ENCODE data around the gene BMP10. TPM values are rescaled to one million over a fixed set of nuclear protein-coding genes. Genes with fewer than 3 reads are reported as not detected.
"Not testable (repeated sequence)": the region's sequence is repeated elsewhere in the genome, so short reads cannot be mapped to it uniquely, and the experiment has no call there.

Gene BMP10
- total RNA-seq, 1 donor from 2014 or later = not detected

DNA sequence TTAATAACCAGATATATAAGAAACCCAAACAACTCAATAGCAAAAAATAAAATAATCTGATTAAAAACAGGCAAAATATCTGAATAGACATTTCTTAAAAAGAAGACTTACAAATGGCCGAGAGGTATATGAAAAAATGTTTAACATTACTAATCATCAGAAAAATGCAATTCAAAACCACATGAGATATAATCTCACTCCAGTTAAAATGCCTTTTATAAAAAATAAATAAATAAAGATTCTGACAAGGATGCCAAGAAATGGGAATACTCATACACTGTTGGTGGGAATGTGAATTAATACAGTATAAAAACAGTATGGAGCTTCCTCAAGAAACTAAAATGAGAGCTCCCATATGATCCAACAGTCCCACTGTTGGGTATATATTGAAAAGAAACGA is 33.9 kb upstream of the BMP10 start:
- TF ChIP-seq, protein P1, sequence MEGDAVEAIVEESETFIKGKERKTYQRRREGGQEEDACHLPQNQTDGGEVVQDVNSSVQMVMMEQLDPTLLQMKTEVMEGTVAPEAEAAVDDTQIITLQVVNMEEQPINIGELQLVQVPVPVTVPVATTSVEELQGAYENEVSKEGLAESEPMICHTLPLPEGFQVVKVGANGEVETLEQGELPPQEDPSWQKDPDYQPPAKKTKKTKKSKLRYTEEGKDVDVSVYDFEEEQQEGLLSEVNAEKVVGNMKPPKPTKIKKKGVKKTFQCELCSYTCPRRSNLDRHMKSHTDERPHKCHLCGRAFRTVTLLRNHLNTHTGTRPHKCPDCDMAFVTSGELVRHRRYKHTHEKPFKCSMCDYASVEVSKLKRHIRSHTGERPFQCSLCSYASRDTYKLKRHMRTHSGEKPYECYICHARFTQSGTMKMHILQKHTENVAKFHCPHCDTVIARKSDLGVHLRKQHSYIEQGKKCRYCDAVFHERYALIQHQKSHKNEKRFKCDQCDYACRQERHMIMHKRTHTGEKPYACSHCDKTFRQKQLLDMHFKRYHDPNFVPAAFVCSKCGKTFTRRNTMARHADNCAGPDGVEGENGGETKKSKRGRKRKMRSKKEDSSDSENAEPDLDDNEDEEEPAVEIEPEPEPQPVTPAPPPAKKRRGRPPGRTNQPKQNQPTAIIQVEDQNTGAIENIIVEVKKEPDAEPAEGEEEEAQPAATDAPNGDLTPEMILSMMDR (conservative IDR thresholded peaks at IDR 0.05) = no peak
- Mint-ChIP-seq H3K4me1 (no peaks in the 10 kb centered on the region), H3K4me3 (no peak overlapping the region), H3K27ac (ENCODE audit: unreplicated experiment) (no peak overlapping the region), H3K27me3 (ENCODE audit: low read depth) (peaks cover 6% of the 10 kb centered on the region), H3K36me3 (ENCODE audit: low read depth) (no peaks in the 10 kb centered on the region), H3K9me3 (peaks cover 16% of the 10 kb centered on the region)
- DNase-seq (ENCODE audit: low read depth, low spot score) = no peak

DNA sequence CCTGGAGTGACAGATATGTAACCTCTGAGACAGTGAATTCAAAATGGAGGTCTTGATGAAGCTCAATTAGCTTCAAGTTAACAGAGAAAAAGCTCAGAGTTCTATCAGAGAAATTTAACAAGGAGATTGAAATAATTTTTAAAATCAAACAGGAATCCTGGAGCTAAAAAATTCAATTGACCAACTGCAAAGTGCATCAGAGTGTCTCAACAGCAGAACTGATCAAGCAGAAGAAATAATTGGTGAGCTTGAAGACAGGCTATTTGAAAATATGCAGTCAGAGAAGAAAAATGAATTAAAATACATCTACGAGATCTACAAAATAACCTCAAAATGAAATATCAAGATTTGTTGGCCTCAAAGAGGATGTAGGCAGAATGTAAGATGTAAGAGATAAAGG is 30.4 kb upstream of the BMP10 start:
- no peak overlapping the region for H3K27ac Mint-ChIP-seq (ENCODE audit: unreplicated experiment)
- peaks cover 6% of the 10 kb centered on the region for H3K27me3 Mint-ChIP-seq (ENCODE audit: low read depth)
- no peaks in the 10 kb centered on the region for H3K36me3 Mint-ChIP-seq (ENCODE audit: low read depth)
- no peak overlapping the region for H3K4me3 Mint-ChIP-seq
- H3K9me3 Mint-ChIP-seq = peaks cover 18% of the 10 kb centered on the region
- no peaks in the 10 kb centered on the region for H3K4me1 Mint-ChIP-seq
- TF ChIP-seq, protein P1 (conservative IDR thresholded peaks at IDR 0.05) = no peak
- no peak for DNase-seq (ENCODE audit: low read depth, low spot score)

GRCh38 chr2:68901199-68901514 is 30.0 kb upstream of the BMP10 start:
- TF ChIP-seq, protein P1 (conservative IDR thresholded peaks at IDR 0.05) = no peak
- Mint-ChIP-seq H3K4me1 (no peaks in the 10 kb centered on the region), H3K4me3 (no peak overlapping the region), H3K27me3 (ENCODE audit: low read depth) (peaks cover 6% of the 10 kb centered on the region), H3K27ac (ENCODE audit: unreplicated experiment) (no peak overlapping the region), H3K9me3 (peaks cover 18% of the 10 kb centered on the region), H3K36me3 (ENCODE audit: low read depth) (no peaks in the 10 kb centered on the region)
- no peak for DNase-seq (ENCODE audit: low read depth, low spot score)

DNA sequence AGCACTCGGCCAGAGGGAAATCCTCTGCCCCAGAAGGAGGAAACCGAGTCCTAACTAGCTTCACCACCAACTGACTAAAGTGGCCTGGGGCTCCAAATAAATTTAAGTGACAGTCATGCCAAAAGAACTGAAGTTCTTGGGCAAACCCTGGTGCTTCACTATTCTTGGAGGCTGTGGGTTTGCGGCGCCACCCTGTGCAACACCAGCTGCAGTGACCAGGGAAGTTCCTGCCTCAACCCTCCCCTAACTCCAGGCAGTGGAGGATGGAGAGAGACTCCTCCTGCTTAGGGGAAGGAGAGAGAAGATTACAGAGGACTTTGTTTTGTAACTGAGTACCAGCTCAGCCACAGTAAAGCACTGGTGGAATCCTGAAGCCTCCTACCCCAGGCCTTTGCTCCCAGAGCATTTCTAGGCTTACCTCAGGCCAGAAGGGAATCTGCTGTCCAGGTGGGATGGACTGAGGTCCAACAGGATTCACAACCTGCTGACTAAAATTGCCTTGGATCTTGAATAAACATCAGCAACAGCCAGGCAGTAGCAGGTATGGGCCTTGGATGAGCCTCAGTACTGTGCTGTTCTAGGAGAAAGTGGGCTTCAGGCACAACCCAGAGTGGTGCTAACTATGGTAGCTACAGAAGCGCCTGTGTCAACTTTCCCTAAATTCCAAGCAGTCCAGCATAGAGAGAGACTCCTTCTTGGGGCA is 29.4 kb upstream of the BMP10 start:
- no peak for DNase-seq (ENCODE audit: low read depth, low spot score)
- Mint-ChIP-seq H3K36me3 (ENCODE audit: low read depth) (no peaks in the 10 kb centered on the region), H3K4me3 (no peak overlapping the region), H3K27me3 (ENCODE audit: low read depth) (peaks cover 6% of the 10 kb centered on the region), H3K9me3 (peaks cover 18% of the 10 kb centered on the region), H3K27ac (ENCODE audit: unreplicated experiment) (no peak overlapping the region), H3K4me1 (no peaks in the 10 kb centered on the region)
- TF ChIP-seq, protein P1 (conservative IDR thresholded peaks at IDR 0.05) = no peak

DNA sequence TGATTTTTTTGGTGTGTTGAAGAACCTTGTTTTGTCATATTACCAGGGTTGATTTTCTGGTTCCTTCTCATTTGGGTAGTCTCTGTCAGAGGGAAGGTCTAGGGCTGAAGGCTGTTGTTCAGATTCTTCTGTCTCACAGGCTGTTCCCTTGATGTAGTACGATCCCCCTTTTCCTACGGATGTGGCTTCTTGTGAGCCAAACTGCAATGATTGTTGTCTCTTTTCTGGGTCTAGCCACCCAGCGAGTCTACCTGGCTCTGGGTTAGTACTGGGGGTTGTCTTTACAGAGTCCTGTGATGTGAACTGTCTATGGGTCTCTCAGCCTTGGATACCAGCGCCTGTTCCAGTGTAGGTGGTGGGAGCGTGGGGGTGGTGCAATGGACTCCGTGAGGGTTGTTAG is 24.8 kb upstream of the BMP10 start:
- not testable (repeated sequence) for DNase-seq (ENCODE audit: low read depth, low spot score); H3K36me3 Mint-ChIP-seq (ENCODE audit: low read depth); H3K9me3 Mint-ChIP-seq; H3K27ac Mint-ChIP-seq (ENCODE audit: unreplicated experiment); H3K4me1 Mint-ChIP-seq; H3K4me3 Mint-ChIP-seq
- H3K27me3 Mint-ChIP-seq (ENCODE audit: low read depth) = peaks cover 10% of the 10 kb centered on the region

GRCh38 chr2:68889500-68889899 is 18.3 kb upstream of the BMP10 start:
- Mint-ChIP-seq H3K9me3 (peaks cover 3% of the 10 kb centered on the region), H3K4me1 (no peaks in the 10 kb centered on the region), H3K27me3 (ENCODE audit: low read depth) (peaks cover 10% of the 10 kb centered on the region), H3K36me3 (ENCODE audit: low read depth) (no peaks in the 10 kb centered on the region), H3K4me3 (no peak overlapping the region), H3K27ac (ENCODE audit: unreplicated experiment) (no peak overlapping the region)
- no peak for DNase-seq (ENCODE audit: low read depth, low spot score)
- TF ChIP-seq, protein P1 (conservative IDR thresholded peaks at IDR 0.05) = no peak

All from neural crest cell (in vitro differentiated cells).